Measurements from ENCODE around the gene WNT5B. TPM values are rescaled to one million over a fixed set of nuclear protein-coding genes. Genes with fewer than 3 reads are reported as not detected.
"Not testable (repeated sequence)": the region's sequence is repeated elsewhere in the genome, so short reads cannot be mapped to it uniquely, and the experiment has no call there.

WNT5B gene
- total RNA-seq, 2 experiments from 2014 or later, result 0.08 to 0.19 TPM

DNA sequence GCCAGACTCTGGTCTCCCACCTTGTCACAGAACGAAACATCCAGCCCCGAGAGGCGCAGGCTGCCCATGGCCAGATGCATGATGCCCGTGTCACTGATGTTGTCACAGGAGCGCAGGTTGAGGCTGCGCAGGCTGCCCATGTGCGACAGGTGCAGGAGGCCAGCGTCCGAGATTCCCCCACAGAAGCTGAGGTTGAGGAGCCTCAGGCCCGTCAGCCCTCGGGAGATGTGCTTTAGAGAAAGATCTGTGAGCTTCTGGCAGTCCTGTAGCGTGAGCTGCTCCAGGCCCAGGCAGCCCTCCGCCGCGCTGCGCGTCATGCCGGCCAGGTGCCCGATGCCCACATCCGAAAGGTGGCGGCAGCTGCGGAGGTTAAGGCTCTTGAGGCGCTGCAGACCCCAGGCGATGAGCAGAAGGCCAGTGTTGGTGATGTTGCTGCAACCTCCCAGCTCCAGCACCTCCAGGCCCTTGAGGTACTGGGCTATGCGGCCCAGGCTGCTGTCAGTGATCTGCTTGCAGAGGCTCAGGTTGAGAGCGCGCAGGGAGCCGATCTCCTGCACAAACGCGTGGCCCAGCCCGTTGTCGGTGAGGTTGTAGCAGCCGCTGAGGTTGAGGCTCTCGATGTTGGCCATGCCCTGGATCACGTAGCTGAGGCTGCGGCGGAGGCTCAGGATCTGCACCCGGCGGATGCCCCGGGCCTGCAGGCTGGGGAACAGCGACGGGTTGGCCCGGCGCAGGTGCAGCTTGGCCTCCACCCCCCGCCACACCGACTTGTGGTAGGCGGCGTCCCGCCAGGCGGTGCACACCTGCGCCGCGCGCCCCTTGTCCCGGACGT lies 35.6 kb upstream of the WNT5B start:
- H3K4me3 Mint-ChIP-seq, result peak overlapping the region; percentile 92
- H3K4me1 Mint-ChIP-seq, result peaks cover 41% of the 10 kb centered on the region
- H3K36me3 Mint-ChIP-seq, result peaks cover 25% of the 10 kb centered on the region
- peak; percentile 64 for DNase-seq
- H3K27ac Mint-ChIP-seq, result peak overlapping the region; percentile 92
- no peaks in the 10 kb centered on the region for H3K9me3 Mint-ChIP-seq
- H3K27me3 Mint-ChIP-seq, result no peaks in the 10 kb centered on the region

DNA sequence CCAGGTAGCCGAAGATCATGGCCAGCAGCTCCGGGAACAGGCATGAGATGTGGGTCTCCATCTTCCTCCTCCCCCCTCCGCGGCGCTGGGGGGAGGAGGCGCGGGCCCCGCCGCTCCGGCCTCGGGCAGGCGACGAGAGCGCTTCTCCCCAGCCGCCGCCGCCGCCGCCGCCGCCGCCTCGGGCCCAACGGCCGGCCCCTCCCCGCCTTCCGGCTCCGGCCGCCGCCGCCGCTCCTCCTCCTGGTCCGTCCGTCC lies 35.1 kb upstream of the WNT5B start:
- no peak for DNase-seq
- peaks cover 37% of the 10 kb centered on the region for H3K4me1 Mint-ChIP-seq
- no peaks in the 10 kb centered on the region for H3K27me3 Mint-ChIP-seq
- peak overlapping the region; percentile 92 for H3K4me3 Mint-ChIP-seq
- peaks cover 2% of the 10 kb centered on the region for H3K9me3 Mint-ChIP-seq
- H3K27ac Mint-ChIP-seq, result no peak overlapping the region
- peaks cover 20% of the 10 kb centered on the region for H3K36me3 Mint-ChIP-seq

- peaks cover 3% of the 10 kb centered on the region for H3K9me3 Mint-ChIP-seq
- peak; percentile 93 for DNase-seq
- H3K27ac Mint-ChIP-seq, result peak within 1 kb of the TSS; percentile 92
- H3K27me3 Mint-ChIP-seq, result no peaks in the 10 kb centered on the region
- H3K4me1 Mint-ChIP-seq, result peaks cover 35% of the 10 kb centered on the region
- H3K36me3 Mint-ChIP-seq, result peaks cover 20% of the 10 kb centered on the region
- H3K4me3 Mint-ChIP-seq, result peak within 1 kb of the TSS; percentile 92
Measured at GRCh38 chr12:1594261-1595025, 34.6 kb upstream of the WNT5B start, which contains the start of gene FBXL14. FBXL14 (minus strand) TSS chr12:1594581; CDS start chr12:1594066, 515 bp downstream.

GRCh38 chr12:1595026-1595561 lies 33.9 kb upstream of the WNT5B start:
- Mint-ChIP-seq H3K36me3 (peaks cover 20% of the 10 kb centered on the region), H3K4me3 (peak overlapping the region; percentile 80), H3K4me1 (peaks cover 30% of the 10 kb centered on the region), H3K27ac (peak overlapping the region; percentile 81), H3K27me3 (no peaks in the 10 kb centered on the region), H3K9me3 (peaks cover 3% of the 10 kb centered on the region)
- DNase-seq, result no peak

DNA sequence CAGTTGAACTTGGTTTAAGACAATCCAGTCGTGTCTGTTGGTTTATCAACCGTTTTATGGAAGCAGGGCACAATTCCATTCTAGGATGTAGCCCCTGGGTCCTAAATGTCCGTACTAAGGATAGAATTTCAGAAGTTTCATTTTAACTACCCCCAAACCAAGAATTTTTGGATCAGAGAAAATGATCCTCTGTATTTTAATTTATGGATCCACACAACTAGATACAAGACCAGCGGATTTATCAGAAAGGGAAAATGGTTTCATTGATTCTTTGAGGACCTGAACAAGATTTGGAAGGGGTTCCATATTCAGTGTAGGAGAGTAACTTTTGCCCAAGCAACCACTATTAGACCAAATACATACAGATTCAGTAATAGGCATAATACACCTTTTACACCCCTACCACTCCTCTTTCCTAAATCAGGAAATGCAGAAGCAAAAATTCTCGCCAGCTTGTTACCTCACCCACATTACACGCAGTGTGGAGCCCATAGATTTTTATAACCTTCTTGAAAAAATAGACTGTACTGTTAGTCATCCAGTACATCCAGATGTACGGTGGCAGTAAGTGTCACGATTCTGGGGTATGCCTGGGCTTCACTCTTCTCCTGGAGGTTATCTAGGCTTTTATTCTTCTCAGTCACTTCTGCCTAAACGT lies 33.2 kb upstream of the WNT5B start:
- Mint-ChIP-seq H3K9me3 (peaks cover 3% of the 10 kb centered on the region), H3K27ac (no peak overlapping the region), H3K36me3 (peaks cover 16% of the 10 kb centered on the region), H3K4me3 (peak overlapping the region; percentile 80), H3K27me3 (no peaks in the 10 kb centered on the region), H3K4me1 (peaks cover 24% of the 10 kb centered on the region)
- DNase-seq, result no peak

DNA sequence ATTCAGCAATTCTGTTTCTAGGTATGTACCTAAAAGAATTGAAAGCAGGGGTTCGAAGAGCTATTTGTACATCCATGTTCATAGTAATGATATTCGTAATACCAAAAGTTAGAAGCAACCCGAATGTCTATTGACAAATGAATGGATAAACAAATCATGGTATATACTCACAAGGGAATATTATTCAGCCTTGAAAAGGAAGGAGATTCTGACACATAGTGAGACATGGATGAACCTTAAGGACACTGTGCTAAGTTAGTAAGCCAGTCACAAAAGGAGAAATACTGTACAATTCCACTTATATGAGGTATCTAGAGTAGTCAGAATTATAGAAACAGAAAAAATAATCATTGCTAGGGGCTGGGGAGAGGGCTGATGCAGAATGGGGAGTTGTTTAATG lies 30.3 kb upstream of the WNT5B start:
- no peak for DNase-seq
- H3K36me3 Mint-ChIP-seq, result no peaks in the 10 kb centered on the region
- H3K27me3 Mint-ChIP-seq, result no peaks in the 10 kb centered on the region
- peaks cover 29% of the 10 kb centered on the region for H3K4me1 Mint-ChIP-seq
- peaks cover 3% of the 10 kb centered on the region for H3K9me3 Mint-ChIP-seq
- H3K27ac Mint-ChIP-seq, result no peak overlapping the region
- H3K4me3 Mint-ChIP-seq, result no peak overlapping the region

DNA sequence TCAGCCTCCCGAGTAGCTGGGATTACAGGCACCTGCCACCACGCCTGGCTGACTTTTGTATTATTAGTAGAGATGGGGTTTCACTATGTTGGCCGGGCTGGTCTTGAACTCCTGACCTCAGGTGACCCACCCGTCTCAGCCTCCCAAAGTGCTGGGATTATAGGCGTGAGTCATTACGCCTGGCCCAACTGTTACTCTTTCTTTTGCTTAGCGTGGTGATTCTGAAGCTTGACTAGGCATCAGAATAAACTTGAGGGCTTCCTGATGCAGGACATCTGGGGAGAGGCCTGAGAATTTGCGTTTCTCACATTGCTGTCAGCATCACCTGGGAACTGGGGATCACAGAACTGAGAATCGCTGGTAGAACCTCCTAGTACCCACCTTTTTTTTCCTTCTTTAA lies 26.3 kb upstream of the WNT5B start:
- H3K9me3 Mint-ChIP-seq, H3K27me3 Mint-ChIP-seq, H3K36me3 Mint-ChIP-seq, DNase-seq, H3K4me3 Mint-ChIP-seq: not testable (repeated sequence)
- H3K4me1 Mint-ChIP-seq, result peaks cover 42% of the 10 kb centered on the region
- H3K27ac Mint-ChIP-seq, result peak overlapping the region; percentile 94

GRCh38 chr12:1603269-1603993 lies 25.6 kb upstream of the WNT5B start:
- Mint-ChIP-seq H3K27ac (peak overlapping the region; percentile 13), H3K27me3 (no peaks in the 10 kb centered on the region), H3K4me1 (peaks cover 42% of the 10 kb centered on the region), H3K9me3 (peaks cover 3% of the 10 kb centered on the region), H3K4me3 (no peak overlapping the region), H3K36me3 (no peaks in the 10 kb centered on the region)
- no peak for DNase-seq

DNA sequence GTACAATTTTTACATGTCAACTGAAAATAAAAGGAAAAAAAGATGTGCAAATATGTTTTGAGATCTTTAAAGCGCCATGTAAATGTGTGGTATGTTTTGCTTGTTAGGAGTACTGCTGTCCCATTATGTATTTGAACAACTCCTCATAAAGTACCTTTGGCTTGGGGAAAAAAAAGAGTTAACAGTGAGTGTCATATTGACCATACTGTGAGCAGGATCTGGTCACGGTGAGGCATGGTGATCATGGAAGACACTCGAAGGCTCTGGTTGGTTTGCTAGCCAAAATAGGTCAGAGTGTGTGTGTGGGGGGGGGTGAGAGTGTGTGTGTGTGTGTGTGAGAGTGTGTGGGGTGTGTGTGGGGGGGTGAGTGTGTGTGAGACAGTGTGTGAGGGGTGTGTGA lies 24.6 kb upstream of the WNT5B start:
- Mint-ChIP-seq H3K27me3 (no peaks in the 10 kb centered on the region), H3K4me1 (peaks cover 39% of the 10 kb centered on the region), H3K27ac (no peak overlapping the region), H3K36me3 (no peaks in the 10 kb centered on the region), H3K4me3 (no peak overlapping the region), H3K9me3 (no peaks in the 10 kb centered on the region)
- DNase-seq, result no peak

GRCh38 chr12:1605129-1606020 lies 23.7 kb upstream of the WNT5B start:
- Mint-ChIP-seq H3K4me1 (peaks cover 39% of the 10 kb centered on the region), H3K27ac (peak overlapping the region; percentile 25), H3K4me3 (peak overlapping the region; percentile 69), H3K9me3 (no peaks in the 10 kb centered on the region), H3K27me3 (no peaks in the 10 kb centered on the region), H3K36me3 (no peaks in the 10 kb centered on the region)
- DNase-seq, result peak; percentile 41

DNA sequence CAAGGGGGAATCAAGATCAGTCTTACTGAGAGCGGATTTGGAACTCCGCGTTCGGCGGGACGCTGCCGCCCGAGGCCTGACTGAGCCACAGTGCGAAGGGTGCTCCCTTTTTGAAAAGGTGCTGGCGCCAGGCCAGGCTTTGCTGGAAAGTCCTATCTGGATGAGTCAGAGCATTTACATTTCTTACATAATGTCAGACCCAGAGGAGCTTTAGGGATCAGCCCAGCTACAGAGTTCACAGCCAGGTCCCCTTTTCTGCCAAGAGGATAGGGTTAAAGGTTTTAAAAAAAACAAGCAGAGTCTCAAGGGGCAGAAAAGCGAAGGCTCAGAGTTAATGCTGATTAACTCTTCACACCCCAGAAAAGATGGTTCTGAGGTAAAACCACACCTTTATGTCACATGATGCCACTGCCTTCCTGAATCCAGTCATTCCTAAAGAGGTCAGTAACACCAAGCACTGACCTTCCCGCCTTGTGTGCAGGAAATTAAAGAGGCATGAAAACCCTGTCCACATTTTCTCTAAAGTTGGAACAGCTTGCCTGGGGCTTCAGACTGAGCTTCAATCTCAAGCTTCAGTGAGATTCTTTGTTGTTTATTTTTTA lies 22.9 kb upstream of the WNT5B start:
- peak; percentile 80 for DNase-seq
- Mint-ChIP-seq H3K27ac (peak overlapping the region; percentile 25), H3K36me3 (no peaks in the 10 kb centered on the region), H3K9me3 (no peaks in the 10 kb centered on the region), H3K27me3 (no peaks in the 10 kb centered on the region), H3K4me1 (peaks cover 35% of the 10 kb centered on the region), H3K4me3 (peak overlapping the region; percentile 69)

DNA sequence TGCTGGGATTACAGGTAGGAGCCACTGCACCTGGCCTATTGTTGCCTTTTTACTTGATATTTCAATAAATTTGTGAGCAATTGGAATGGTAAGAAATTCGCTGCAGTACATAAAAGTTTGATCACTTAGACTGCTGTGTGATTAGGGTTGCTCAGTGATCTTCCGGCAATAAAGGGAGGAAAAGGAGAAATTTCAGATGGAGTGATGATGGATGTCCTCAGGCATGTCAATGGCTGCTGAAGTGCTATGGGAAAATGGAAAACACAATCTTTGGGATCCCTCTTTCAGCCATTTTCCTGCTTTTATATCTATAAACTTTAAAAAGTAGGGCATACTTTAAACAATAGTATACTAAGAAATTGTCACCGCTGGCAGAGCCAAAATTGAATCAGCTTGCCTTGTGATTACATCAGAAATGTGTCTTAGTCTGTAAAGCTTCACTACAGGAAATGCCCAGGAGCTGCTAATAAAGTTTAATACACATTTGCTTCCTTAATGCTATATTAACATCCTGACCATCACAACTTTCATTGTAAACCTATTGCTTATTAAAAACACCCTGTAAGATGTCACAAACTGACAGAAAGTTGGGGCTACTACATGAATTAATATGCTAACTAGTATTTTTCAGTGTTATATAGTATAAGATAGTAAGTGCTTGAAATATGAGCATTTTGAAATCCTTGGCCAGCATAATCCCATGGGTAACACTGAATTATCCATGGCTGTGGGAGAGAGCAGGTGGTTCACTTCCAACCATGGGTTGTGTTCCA lies 20.9 kb upstream of the WNT5B start:
- no peaks in the 10 kb centered on the region for H3K36me3 Mint-ChIP-seq
- no peaks in the 10 kb centered on the region for H3K9me3 Mint-ChIP-seq
- no peak for DNase-seq
- H3K4me3 Mint-ChIP-seq, result no peak overlapping the region
- no peak overlapping the region for H3K27ac Mint-ChIP-seq
- peaks cover 5% of the 10 kb centered on the region for H3K27me3 Mint-ChIP-seq
- H3K4me1 Mint-ChIP-seq, result peaks cover 19% of the 10 kb centered on the region

GRCh38 chr12:1608713-1609119 lies 20.3 kb upstream of the WNT5B start:
- peaks cover 19% of the 10 kb centered on the region for H3K4me1 Mint-ChIP-seq
- no peaks in the 10 kb centered on the region for H3K9me3 Mint-ChIP-seq
- H3K27me3 Mint-ChIP-seq, result peaks cover 5% of the 10 kb centered on the region
- no peaks in the 10 kb centered on the region for H3K36me3 Mint-ChIP-seq
- no peak for DNase-seq
- no peak overlapping the region for H3K27ac Mint-ChIP-seq
- no peak overlapping the region for H3K4me3 Mint-ChIP-seq
